HG03558 (cell line): ENCODE data around the gene SENP5.
"Not testable (repeated sequence)": the region's sequence is repeated elsewhere in the genome, so short reads cannot be mapped to it uniquely, and the experiment has no call there.

Source experiments
- ATAC-seq: cut with Tn5 transposase; IDR thresholded peaks from one replicate; pipeline ENCODE4 v1.9.1; 2021; ENCODE audit warnings: moderate number of reproducible peaks; ENCODE audit not compliant: unreplicated experiment; ENCODE audit errors: extremely low read depth

The SENP5 gene, protein sequence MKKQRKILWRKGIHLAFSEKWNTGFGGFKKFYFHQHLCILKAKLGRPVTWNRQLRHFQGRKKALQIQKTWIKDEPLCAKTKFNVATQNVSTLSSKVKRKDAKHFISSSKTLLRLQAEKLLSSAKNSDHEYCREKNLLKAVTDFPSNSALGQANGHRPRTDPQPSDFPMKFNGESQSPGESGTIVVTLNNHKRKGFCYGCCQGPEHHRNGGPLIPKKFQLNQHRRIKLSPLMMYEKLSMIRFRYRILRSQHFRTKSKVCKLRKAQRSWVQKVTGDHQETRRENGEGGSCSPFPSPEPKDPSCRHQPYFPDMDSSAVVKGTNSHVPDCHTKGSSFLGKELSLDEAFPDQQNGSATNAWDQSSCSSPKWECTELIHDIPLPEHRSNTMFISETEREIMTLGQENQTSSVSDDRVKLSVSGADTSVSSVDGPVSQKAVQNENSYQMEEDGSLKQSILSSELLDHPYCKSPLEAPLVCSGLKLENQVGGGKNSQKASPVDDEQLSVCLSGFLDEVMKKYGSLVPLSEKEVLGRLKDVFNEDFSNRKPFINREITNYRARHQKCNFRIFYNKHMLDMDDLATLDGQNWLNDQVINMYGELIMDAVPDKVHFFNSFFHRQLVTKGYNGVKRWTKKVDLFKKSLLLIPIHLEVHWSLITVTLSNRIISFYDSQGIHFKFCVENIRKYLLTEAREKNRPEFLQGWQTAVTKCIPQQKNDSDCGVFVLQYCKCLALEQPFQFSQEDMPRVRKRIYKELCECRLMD

GRCh38 chr3:196867507-196868296, at the start of gene SENP5:
SENP5 (plus strand) TSS chr3:196867920; CDS start chr3:196885182, 17,262 bp downstream.
- ATAC-seq: peak; percentile 82

GRCh38 chr3:196821806-196822355, 45.8 kb upstream of the SENP5 start:
- ATAC-seq: no peak

- ATAC-seq: not testable (repeated sequence)
Observed at GRCh38 chr3:196829651-196830050, 38.1 kb upstream of the SENP5 start.

- ATAC-seq: no peak
Observed at GRCh38 chr3:196835086-196835485, 32.6 kb upstream of the SENP5 start.

GRCh38 chr3:196836626-196837025, 31.1 kb upstream of the SENP5 start:
- not testable (repeated sequence) for ATAC-seq

- ATAC-seq: no peak
Observed at GRCh38 chr3:196837819-196838420, 29.8 kb upstream of the SENP5 start.

GRCh38 chr3:196839351-196839750, 28.4 kb upstream of the SENP5 start:
- not testable (repeated sequence) for ATAC-seq

GRCh38 chr3:196842567-196843434, 24.9 kb upstream of the SENP5 start:
- no peak for ATAC-seq

DNA sequence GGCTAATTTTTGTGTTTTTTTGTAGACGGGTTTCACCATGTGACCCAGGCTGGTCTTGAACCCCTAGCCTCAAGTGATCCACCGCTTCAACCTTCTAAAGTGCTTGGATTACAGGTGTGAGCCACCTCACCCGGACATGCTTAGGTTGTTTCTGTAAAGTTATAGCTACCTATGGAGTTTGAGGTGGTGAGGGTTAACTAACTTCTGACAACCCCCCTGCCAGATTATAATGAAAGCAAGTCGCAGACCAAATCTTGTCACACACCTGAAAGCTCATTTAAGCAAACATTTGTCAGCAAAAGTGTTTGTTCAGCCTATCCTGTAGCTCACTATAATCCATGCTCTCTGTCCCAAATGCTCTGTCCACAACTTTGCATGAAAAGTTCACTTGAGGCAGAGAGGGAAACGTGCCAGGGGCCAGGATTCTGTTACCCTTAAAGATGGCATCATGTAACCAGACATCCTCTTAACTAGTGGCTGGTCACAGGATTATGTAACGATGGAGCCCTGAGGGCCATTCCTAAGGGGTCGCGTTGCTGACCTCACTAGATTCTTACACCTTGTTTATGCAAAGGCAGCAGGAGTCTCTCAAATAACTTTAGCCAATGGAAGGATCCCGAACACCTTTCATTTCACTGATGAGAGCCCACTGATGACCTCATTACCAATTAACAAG, 24.1 kb upstream of the SENP5 start:
- no peak for ATAC-seq

GRCh38 chr3:196844235-196845219, 23.2 kb upstream of the SENP5 start:
- ATAC-seq: not testable (repeated sequence)

- ATAC-seq: not testable (repeated sequence)
Observed at GRCh38 chr3:196848375-196848774, 19.3 kb upstream of the SENP5 start.

- ATAC-seq: no peak
Observed at GRCh38 chr3:196849180-196849741, 18.5 kb upstream of the SENP5 start.

DNA sequence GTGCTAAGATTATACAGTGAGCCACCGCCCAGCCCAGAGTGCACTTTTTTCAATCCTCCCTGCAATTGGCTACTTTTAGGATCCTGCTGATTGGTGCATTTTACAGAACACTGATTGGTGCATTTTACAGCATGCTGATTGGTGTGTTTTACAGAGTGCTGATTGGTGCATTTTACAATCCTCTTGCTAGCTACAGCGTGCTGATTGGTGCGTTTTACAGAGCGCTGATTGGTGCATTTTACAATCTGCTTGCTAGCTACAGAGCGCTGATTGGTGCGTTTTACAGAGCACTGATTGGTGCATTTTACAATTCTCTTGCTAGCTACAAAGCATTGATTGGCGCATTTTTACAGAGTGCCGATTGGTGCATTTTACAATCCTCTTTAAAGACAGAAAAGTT, 4.7 kb upstream of the SENP5 start:
- not testable (repeated sequence) for ATAC-seq

- ATAC-seq: no peak
Observed at GRCh38 chr3:196867155-196867506, 589 bp upstream of the SENP5 start.

DNA sequence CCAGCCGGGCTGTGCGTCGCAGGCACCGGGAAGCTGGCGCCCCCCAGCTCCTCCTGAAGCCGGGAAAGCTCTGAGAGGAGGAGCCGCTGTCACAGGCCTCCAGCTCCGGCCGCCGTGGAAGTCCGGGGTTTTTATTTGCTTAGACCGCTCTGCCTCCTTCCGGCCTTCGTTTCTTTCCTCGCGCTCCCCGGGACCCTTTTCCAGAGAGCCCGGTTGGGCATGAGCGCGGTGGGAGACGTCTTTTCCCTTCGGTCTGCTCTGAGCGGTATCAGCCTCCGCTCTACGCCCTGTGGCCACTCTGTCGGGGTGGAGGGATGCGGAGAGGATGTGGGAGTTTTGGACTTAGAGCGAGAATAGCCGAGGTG, 559 bp downstream of the SENP5 start:
- no peak for ATAC-seq

DNA sequence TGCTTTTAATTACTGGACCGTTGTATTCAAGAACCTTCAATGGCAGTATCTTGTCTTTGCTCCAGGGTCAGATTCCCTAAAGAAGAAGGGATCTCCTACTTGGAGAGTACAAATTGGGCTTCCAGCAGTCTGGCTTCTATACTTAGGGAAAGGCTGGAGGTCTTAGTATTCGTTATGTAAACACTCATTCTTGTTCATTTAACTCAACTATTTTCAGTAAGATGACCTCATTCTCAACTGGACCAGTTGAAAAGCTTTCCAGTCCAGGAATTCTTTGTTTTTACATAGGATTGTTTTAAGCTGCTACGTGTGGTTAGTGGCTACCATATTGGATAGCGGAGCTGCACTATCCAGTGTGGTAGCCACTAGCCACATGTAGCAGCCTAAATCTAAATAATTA, 4.6 kb downstream of the SENP5 start:
- ATAC-seq: no peak

- ATAC-seq: not testable (repeated sequence)
Observed at GRCh38 chr3:196874511-196875094, 6.9 kb downstream of the SENP5 start.
